Measurements from ENCODE around the gene EXOC6B.

DNA sequence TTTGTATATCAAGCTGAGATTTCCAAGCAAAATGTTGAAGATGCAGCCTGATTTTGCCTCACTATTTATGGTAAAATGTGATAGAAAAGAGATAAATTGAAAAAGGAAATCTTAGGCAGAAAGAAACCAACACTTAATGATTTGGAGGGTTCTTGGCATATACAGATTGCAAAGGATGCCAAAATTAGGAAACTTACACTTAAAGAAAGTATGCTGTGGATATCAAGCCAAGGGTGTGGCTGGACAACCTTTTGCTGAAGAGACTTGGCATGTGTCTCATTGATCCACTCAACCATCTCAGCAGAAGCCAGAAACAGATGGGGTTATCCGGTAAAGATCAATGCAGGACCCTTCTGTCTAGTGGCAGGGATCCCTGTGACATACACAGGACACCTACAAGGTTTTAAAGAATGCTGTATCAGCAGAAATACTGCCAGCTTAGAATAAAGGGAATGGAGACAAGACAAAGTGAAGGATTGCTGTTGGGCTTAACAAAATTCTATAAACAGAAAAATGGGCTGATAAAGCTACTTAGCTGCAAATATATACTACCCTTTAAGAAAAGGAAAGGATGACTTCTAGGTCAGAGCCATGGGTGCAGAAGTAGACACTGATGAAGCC, 570.9 kb downstream of the EXOC6B start:
- TF ChIP-seq, protein P1, sequence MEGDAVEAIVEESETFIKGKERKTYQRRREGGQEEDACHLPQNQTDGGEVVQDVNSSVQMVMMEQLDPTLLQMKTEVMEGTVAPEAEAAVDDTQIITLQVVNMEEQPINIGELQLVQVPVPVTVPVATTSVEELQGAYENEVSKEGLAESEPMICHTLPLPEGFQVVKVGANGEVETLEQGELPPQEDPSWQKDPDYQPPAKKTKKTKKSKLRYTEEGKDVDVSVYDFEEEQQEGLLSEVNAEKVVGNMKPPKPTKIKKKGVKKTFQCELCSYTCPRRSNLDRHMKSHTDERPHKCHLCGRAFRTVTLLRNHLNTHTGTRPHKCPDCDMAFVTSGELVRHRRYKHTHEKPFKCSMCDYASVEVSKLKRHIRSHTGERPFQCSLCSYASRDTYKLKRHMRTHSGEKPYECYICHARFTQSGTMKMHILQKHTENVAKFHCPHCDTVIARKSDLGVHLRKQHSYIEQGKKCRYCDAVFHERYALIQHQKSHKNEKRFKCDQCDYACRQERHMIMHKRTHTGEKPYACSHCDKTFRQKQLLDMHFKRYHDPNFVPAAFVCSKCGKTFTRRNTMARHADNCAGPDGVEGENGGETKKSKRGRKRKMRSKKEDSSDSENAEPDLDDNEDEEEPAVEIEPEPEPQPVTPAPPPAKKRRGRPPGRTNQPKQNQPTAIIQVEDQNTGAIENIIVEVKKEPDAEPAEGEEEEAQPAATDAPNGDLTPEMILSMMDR (IDR thresholded peaks at IDR 0.05) = no peak
- TF ChIP-seq EP300 (IDR thresholded peaks at IDR 0.05) = no peak
- TF ChIP-seq POLR2AphosphoS5 (IDR thresholded peaks at IDR 0.05) = no peak
- TF ChIP-seq POLR2A (IDR thresholded peaks at IDR 0.05) = no peak

All from stomach (tissue), 4 donors.